HepG2 (cell line): ENCODE results near the gene YJEFN3. TPM values are rescaled to one million over a fixed set of nuclear protein-coding genes. Genes with fewer than 3 reads are reported as not detected.
A peak's percentile ranks its signal among the peaks of the same experiment; 100 is the strongest.

Source experiments
- ATAC-seq: fragments of 200-7000 bp; cut with Tn5 transposase; 3 replicates; pipeline ENCODE4 v1.9.1; 2020; ENCODE audit warnings: mild to moderate bottlenecking, moderate library complexity
- BruUV-seq: library from RNA; stranded (reverse); fragments of 400-500 nt; replicated peaks from 2 replicates; lab custom pipeline; 2021; lab: Mats Ljungman, UMichigan
- CTCF ChIA-PET: fragments of 300-600 bp; formaldehyde crosslinking; extraction: SDS; loops from one replicate; lab custom pipeline; 2021; ENCODE audit warnings: low total read pairs, inconsistent platforms, low intra/inter-chr PET ratio; lab: Yijun Ruan, JAX
- POLR2A ChIA-PET: fragments of 350-600 bp; sonication (Branson Sonifier 250); formaldehyde crosslinking; loops from one replicate; lab custom pipeline; 2020; ENCODE audit warnings: antibody characterized with exemption, inconsistent platforms; lab: Yijun Ruan, JAX
- DNase-seq: peaks from one replicate; pipeline ENCODE4 v3.0.0-alpha.2; 2015; ENCODE audit warnings: low spot score
- FAIRE-seq: peaks from 3 replicates; lab custom pipeline; 2011; peaks lifted over from hg19 to GRCh38; lab: Jason Lieb, UNC
- H2AFZ ChIP-seq: one replicate; pipeline ENCODE4 v1.6.1; 2011; ENCODE audit warnings: low read length, inconsistent platforms
- H3K27ac ChIP-seq: fragments of 300-600 bp; 3 replicates; pipeline ENCODE4 v1.8.0; 2011; ENCODE audit warnings: mixed run types, mild to moderate bottlenecking, mixed read lengths, low read length, inconsistent platforms; ENCODE audit not compliant: insufficient read depth; ENCODE audit errors: extremely low read length
- H3K27me3 ChIP-seq, 2 experiments: fragments of 200-600 bp in 1 of 2; 2 replicates in 1 of 2; 3 replicates in 1 of 2; pipeline versions ENCODE4 v1.6.0 to v1.8.0; 2011; ENCODE audit warnings: low read length in 2 of 2, mild to moderate bottlenecking in 2 of 2, moderate library complexity in 2 of 2, inconsistent platforms in 1 of 2; ENCODE audit not compliant: insufficient read depth in 2 of 2, control insufficient read depth in 1 of 2
- H3K36me3 ChIP-seq, 2 experiments: fragments of 200-600 bp in 1 of 2; replicated peaks in 1 of 2; 2 replicates in 1 of 2; 3 replicates in 1 of 2; pipeline versions ENCODE4 v1.5.1 to v1.8.0; 2011; ENCODE audit warnings: low read length in 2 of 2, inconsistent platforms in 1 of 2; ENCODE audit not compliant: insufficient read depth in 2 of 2, control insufficient read depth in 1 of 2
- H3K4me1 ChIP-seq: 2 replicates; pipeline ENCODE4 v1.5.1; 2012; ENCODE audit warnings: low read length, inconsistent platforms; ENCODE audit not compliant: insufficient read depth
- H3K4me2 ChIP-seq: 2 replicates; pipeline ENCODE4 v1.6.0; 2011; ENCODE audit warnings: low read depth, low read length, inconsistent platforms
- H3K4me3 ChIP-seq, 3 experiments: fragments of 200-600 bp in 1 of 3; sonication (generic), shearing (Covaris generic) in 1 of 3; replicated peaks in 1 of 3; 2 replicates each; pipeline ENCODE4 v1.5.1; 2011 to 2016; ENCODE audit warnings: low read length in 3 of 3, inconsistent platforms in 2 of 3, low read depth in 2 of 3, mild to moderate bottlenecking in 2 of 3, control low read depth in 1 of 3, mixed read lengths in 1 of 3; ENCODE audit not compliant: insufficient read depth in 1 of 3
- H3K79me2 ChIP-seq: one replicate; pipeline ENCODE4 v1.6.1; 2011; ENCODE audit warnings: low read length, inconsistent platforms; ENCODE audit not compliant: insufficient read depth
- H3K9ac ChIP-seq: 2 replicates; pipeline ENCODE4 v1.6.0; 2011; ENCODE audit warnings: mild to moderate bottlenecking, low read depth, low read length, inconsistent platforms; ENCODE audit not compliant: insufficient read depth
- H3K9me3 ChIP-seq: 2 replicates; pipeline ENCODE4 v1.5.1; 2012; ENCODE audit warnings: mild to moderate bottlenecking, low read length
- H4K20me1 ChIP-seq: 2 replicates; pipeline ENCODE4 v1.6.0; 2011; ENCODE audit warnings: inconsistent platforms, mild to moderate bottlenecking, low read length, moderate library complexity; ENCODE audit not compliant: insufficient read depth
- AGO2 ChIP-seq: fragments of 200-400 bp; formaldehyde crosslinking; optimal IDR thresholded peaks from 2 replicates; pipeline ENCODE3; 2017; ENCODE audit warnings: mild to moderate bottlenecking, low read depth, low read length, moderate library complexity
- GPBP1L1 ChIP-seq: sonication (generic); formaldehyde crosslinking; IDR thresholded peaks from 2 replicates; pipeline ENCODE4 v1.5.0; 2020; ENCODE audit warnings: mild to moderate bottlenecking, missing genetic modification reagents
- GZF1 ChIP-seq: sonication (generic); formaldehyde crosslinking; IDR thresholded peaks from 2 replicates; pipeline ENCODE4 v1.5.1; 2020; ENCODE audit warnings: mild to moderate bottlenecking, missing genetic modification reagents
- IKZF1 ChIP-seq: fragments of 450-650 bp; IDR thresholded peaks from 2 replicates; pipeline ENCODE4 v1.7.1; 2016
- MED13 ChIP-seq: sonication (generic); formaldehyde crosslinking; IDR thresholded peaks from 2 replicates; pipeline ENCODE4 v1.5.0; 2020; ENCODE audit warnings: missing genetic modification reagents
- THRA ChIP-seq: sonication (generic); formaldehyde crosslinking; IDR thresholded peaks from 2 replicates; pipeline ENCODE4 v1.4.0; 2020; ENCODE audit warnings: missing genetic modification reagents, borderline replicate concordance
- ZNF10 ChIP-seq: sonication (generic); formaldehyde crosslinking; IDR thresholded peaks from 2 replicates; pipeline ENCODE4 v1.4.0; 2020; ENCODE audit warnings: mild to moderate bottlenecking, low read depth, missing genetic modification reagents, borderline replicate concordance
- ZNF207 ChIP-seq: fragments of 450-650 bp; IDR thresholded peaks from 2 replicates; pipeline ENCODE4 v1.6.1; 2016; ENCODE audit warnings: antibody characterized with exemption, borderline replicate concordance
- WGBS: methylation state at CpG from one replicate; pipeline ENCODE4 v1.1.6; 2017; ENCODE audit warnings: low lambda C conversion rate; 5-methylcytosine and 5-hydroxymethylcytosine counted together
- in situ Hi-C: cut with HindIII; loops from 2 replicates; pipeline ENCODE4 v1.10.0; 2017; ENCODE audit warnings: low pct_unique_long_range_greater_than_20kb; ENCODE audit not compliant: extremely low pct_ligation_motif_present
- intact Hi-C: fragments of 100-400 bp; cut with micrococcal nuclease; formaldehyde crosslinking; loops from one replicate; pipeline ENCODE4 v1.10.0; 2022; ENCODE audit not compliant: unreplicated experiment
- polyA plus RNA-seq, 8 experiments: library from polyadenylated mRNA; depleted of rRNA in 3 of 8; stranded (reverse) in 7 of 8; unstranded in 1 of 8; fragments of >200 nt; fragmentation: Illumina TruSeq in 4 of 8; extraction: Trizol in 4 of 8; gene quantifications; 2 replicates each; pipeline versions ENCODE4 v1.2.1 to v1.2.3, GENCODE V29; 2011 to 2016; ENCODE audit warnings: low read depth in 4 of 8, missing spikeins in 1 of 8, mixed read lengths in 1 of 8; ENCODE audit not compliant: insufficient read depth in 1 of 8
- total RNA-seq, 5 experiments: library from RNA; depleted of rRNA; stranded (reverse); fragments of >200 nt; fragmentation: Illumina TruSeq; extraction: Trizol; gene quantifications; 2 replicates each; pipeline ENCODE4 v1.2.3, GENCODE V29; 2016; ENCODE audit warnings: low read depth in 1 of 5

Gene YJEFN3
- total and polyA plus RNA-seq, 2 of the 13 experiments (the other 11 are each of a cell fraction or from before 2014, with no cell fraction given) = 0.89 to 4.0 TPM

GRCh38 chr19:19504754-19505668 is 23.7 kb upstream of the YJEFN3 start:
- in situ Hi-C loops = no loop called here
- H3K4me3 ChIP-seq = no peak overlapping the region
- H4K20me1 ChIP-seq = no peaks in the 10 kb centered on the region; the same call in 1 of the 2 replicates
- peaks cover 20 to 60% of the 10 kb centered on the region in 2 experiments; a peak in 4 of 5 replicates for H3K36me3 ChIP-seq
- TF ChIP-seq AGO2 (peak; percentile 57), IKZF1 (no peak)
- TF ChIP-seq, all 625 proteins: peak for 1
- DNase-seq = no peak
- FAIRE-seq = no peak
- Histone ChIP-seq H3K4me2 (no peak overlapping the region), H3K9ac (no peak overlapping the region), H2AFZ (no peak overlapping the region), H3K27ac (no peak overlapping the region), H3K4me1 (no peaks in the 10 kb centered on the region), H3K27me3 (no peaks in the 10 kb centered on the region), H3K79me2 (no peaks in the 10 kb centered on the region), H3K9me3 (no peaks in the 10 kb centered on the region)
- CTCF ChIA-PET = no interaction called here
- intact Hi-C loops = no loop called here
- 98% methylated on average over 12 of the region's 23 CpGs for WGBS
- BruUV-seq = no TSS peak
- ATAC-seq = no peak
- POLR2A ChIA-PET = no interaction called here

GRCh38 chr19:19505669-19506326 is 22.9 kb upstream of the YJEFN3 start:
- 97% methylated on average over 25 of the region's 27 CpGs for WGBS
- DNase-seq (no peak), FAIRE-seq (no peak)
- no peak overlapping the region for H3K4me2 ChIP-seq
- BruUV-seq = no TSS peak
- ChIA-PET CTCF (no interaction called here), POLR2A (no interaction called here)
- in situ Hi-C loops = no loop called here
- H3K27ac ChIP-seq = no peak overlapping the region
- peaks cover 18 to 52% of the 10 kb centered on the region in 2 experiments; a peak in 4 of 5 replicates for H3K36me3 ChIP-seq
- no peak overlapping the region for H2AFZ ChIP-seq
- no peaks in the 10 kb centered on the region; the same call in 1 of the 2 replicates for H4K20me1 ChIP-seq
- intact Hi-C loops = no loop called here
- H3K27me3 ChIP-seq = no peaks in the 10 kb centered on the region
- no peaks in the 10 kb centered on the region for H3K4me1 ChIP-seq
- no peak overlapping the region for H3K9ac ChIP-seq
- no peaks in the 10 kb centered on the region for H3K9me3 ChIP-seq
- no peak overlapping the region for H3K4me3 ChIP-seq
- no peak for TF ChIP-seq GZF1 (CRISPR knock-in tag)
- TF ChIP-seq MED13 (CRISPR knock-in tag) = no peak
- no peak for TF ChIP-seq ZNF207
- TF ChIP-seq ZNF10 (CRISPR knock-in tag) = no peak
- peak; percentile 29 for TF ChIP-seq AGO2
- TF ChIP-seq THRA (CRISPR knock-in tag) = no peak
- TF ChIP-seq GPBP1L1 (CRISPR knock-in tag) = no peak
- TF ChIP-seq, all 625 proteins: peak for 1
- H3K79me2 ChIP-seq = no peaks in the 10 kb centered on the region
- ATAC-seq = no peak
